Middle frontal gyrus (tissue), 1 donor: ENCODE measurements around the gene YPEL4.

Experiments used
- DNase-seq: peaks from one replicate; pipeline ENCODE4 v3.0.0-alpha.2; 2015; ENCODE audit warnings: low spot score; ENCODE audit errors: extremely low spot score

Gene YPEL4

GRCh38 chr11:57633394-57634070, 16.2 kb downstream of the YPEL4 start:
- DNase-seq = no peak

GRCh38 chr11:57632116-57632515, 17.6 kb downstream of the YPEL4 start:
- no peak for DNase-seq

- no peak for DNase-seq
Observed at GRCh38 chr11:57630171-57630570, 19.5 kb downstream of the YPEL4 start.

GRCh38 chr11:57626895-57627294, 22.8 kb downstream of the YPEL4 start:
- no peak for DNase-seq

GRCh38 chr11:57624864-57625263, 24.8 kb downstream of the YPEL4 start:
- DNase-seq = no peak

- DNase-seq = no peak
Observed at GRCh38 chr11:57622263-57622662, 27.4 kb downstream of the YPEL4 start.

GRCh38 chr11:57620467-57620866, 29.2 kb downstream of the YPEL4 start:
- DNase-seq = no peak

GRCh38 chr11:57619331-57619730, 30.4 kb downstream of the YPEL4 start:
- DNase-seq = no peak

GRCh38 chr11:57618438-57618837, 31.3 kb downstream of the YPEL4 start:
- DNase-seq = no peak

GRCh38 chr11:57616595-57616994, 33.1 kb downstream of the YPEL4 start:
- no peak for DNase-seq

GRCh38 chr11:57615308-57615707, 34.4 kb downstream of the YPEL4 start:
- DNase-seq = no peak

GRCh38 chr11:57614234-57614772, 35.4 kb downstream of the YPEL4 start:
- no peak for DNase-seq

GRCh38 chr11:57610170-57610569, 39.5 kb downstream of the YPEL4 start:
- no peak for DNase-seq

GRCh38 chr11:57605028-57605420, 44.7 kb downstream of the YPEL4 start:
- no peak for DNase-seq

GRCh38 chr11:57604296-57605027, 45.2 kb downstream of the YPEL4 start:
- DNase-seq = no peak

- DNase-seq = no peak
Observed at GRCh38 chr11:57601297-57601696, 48.4 kb downstream of the YPEL4 start.

- no peak for DNase-seq
Observed at GRCh38 chr11:57599381-57599780, 50.3 kb downstream of the YPEL4 start.

GRCh38 chr11:57598831-57599155, 50.9 kb downstream of the YPEL4 start:
- DNase-seq = no peak

- DNase-seq = no peak
Observed at GRCh38 chr11:57597916-57598830, 51.5 kb downstream of the YPEL4 start.

GRCh38 chr11:57597461-57597915, 52.2 kb downstream of the YPEL4 start, which contains the start of gene SERPING1:
TSS of gene SERPING1 (plus strand) at chr11:57597685. CDS start at chr11:57598271, 586 bp downstream.
- no peak for DNase-seq

GRCh38 chr11:57596266-57596885, 53.3 kb downstream of the YPEL4 start:
- no peak for DNase-seq
